ENCODE data around the gene SDCBP2. TPM values are rescaled to one million over a fixed set of nuclear protein-coding genes. Genes with fewer than 3 reads are reported as not detected.
A peak's percentile ranks its signal among the peaks of the same experiment; 100 is the strongest.

Gene SDCBP2
- total and polyA plus RNA-seq, 2 of the 13 experiments (the other 11 are each of a cell fraction or from before 2014, with no cell fraction given) = 1.2 to 2.4 TPM

- Histone ChIP-seq H3K9me3 (ENCODE audit: low read length) (no peaks in the 10 kb centered on the region), H3K4me3 (replicated peaks in 1 of 3; ENCODE audit: insufficient read depth in 1 of 3, low read depth in 2 of 3, low read length in 3 of 3) (no peak overlapping the region), H3K79me2 (ENCODE audit: insufficient read depth, low read length) (peaks cover 6% of the 10 kb centered on the region), H3K9ac (ENCODE audit: insufficient read depth, low read depth, low read length) (no peak overlapping the region), H3K27ac (ENCODE audit: extremely low read length, insufficient read depth, low read length) (no peak overlapping the region), H4K20me1 (ENCODE audit: insufficient read depth, low read length) (no peaks in the 10 kb centered on the region; the same call in 1 of the 2 replicates), H3K4me2 (ENCODE audit: low read depth, low read length) (no peak overlapping the region), H3K4me1 (ENCODE audit: insufficient read depth, low read length) (no peaks in the 10 kb centered on the region), H3K36me3 (replicated peaks in 1 of 2; ENCODE audit: control insufficient read depth in 1 of 2, insufficient read depth in 2 of 2, low read length in 2 of 2) (peaks cover 15 to 51% of the 10 kb centered on the region in 2 experiments), H2AFZ (ENCODE audit: low read length) (no peak overlapping the region), H3K27me3 (ENCODE audit: control insufficient read depth in 1 of 2, insufficient read depth in 2 of 2, low read length in 2 of 2) (no peaks in the 10 kb centered on the region)
- 96% methylated on average over 7 of the region's 7 CpGs for WGBS (ENCODE audit: low lambda C conversion rate)
- DNase-seq (ENCODE audit: low spot score) (no peak), ATAC-seq (peak; percentile 66), FAIRE-seq (no peak)
- in situ Hi-C loops (cut with HindIII; ENCODE audit: extremely low pct_ligation_motif_present, low pct_unique_long_range_greater_than_20kb) (no loop called here), intact Hi-C loops (cut with micrococcal nuclease; ENCODE audit: unreplicated experiment) (loop anchor here (5.0 kb wide), 1 partner anchor 33 kb away; the partner anchor contains the start of gene SDCBP2)
- TF ChIP-seq TFDP1 (CRISPR knock-in tag; IDR thresholded peaks at IDR 0.05; ENCODE audit: borderline replicate concordance) (no peak), RBM22 (optimal IDR thresholded peaks at IDR 0.05; ENCODE audit: low read length) (peak; percentile 44)
- POLR2A ChIA-PET = no interaction called here
- CTCF ChIA-PET (ENCODE audit: low intra/inter-chr PET ratio, low total read pairs) = no interaction called here
- BruUV-seq (replicated peaks) = no TSS peak
Observed at GRCh38 chr20:1360094-1360846, 31.3 kb upstream of the SDCBP2 start.

- no peak overlapping the region for H3K4me2 ChIP-seq (ENCODE audit: low read depth, low read length)
- ATAC-seq (no peak), DNase-seq (ENCODE audit: low spot score) (no peak), FAIRE-seq (no peak)
- peak; percentile 29 for TF ChIP-seq RBM22 (optimal IDR thresholded peaks at IDR 0.05; ENCODE audit: low read length)
- no peak for TF ChIP-seq MYC (CRISPR knock-in tag; IDR thresholded peaks at IDR 0.05; ENCODE audit: borderline replicate concordance)
- in situ Hi-C loops (cut with HindIII; ENCODE audit: extremely low pct_ligation_motif_present, low pct_unique_long_range_greater_than_20kb) = no loop called here
- H2AFZ ChIP-seq (ENCODE audit: low read length) = no peak overlapping the region
- intact Hi-C loops (cut with micrococcal nuclease; ENCODE audit: unreplicated experiment) = no loop called here
- no peak overlapping the region for H3K9ac ChIP-seq (ENCODE audit: insufficient read depth, low read depth, low read length)
- H3K27me3 ChIP-seq (ENCODE audit: control insufficient read depth in 1 of 2, insufficient read depth in 2 of 2, low read length in 2 of 2) = no peaks in the 10 kb centered on the region
- no peaks in the 10 kb centered on the region; the same call in 1 of the 2 replicates for H4K20me1 ChIP-seq (ENCODE audit: insufficient read depth, low read length)
- BruUV-seq (replicated peaks) = no TSS peak
- peaks cover 9% of the 10 kb centered on the region for H3K79me2 ChIP-seq (ENCODE audit: insufficient read depth, low read length)
- H3K27ac ChIP-seq (ENCODE audit: extremely low read length, insufficient read depth, low read length) = no peak overlapping the region
- WGBS (ENCODE audit: low lambda C conversion rate) = 97% methylated on average over 9 of the region's 9 CpGs
- ChIA-PET POLR2A (no interaction called here), CTCF (ENCODE audit: low intra/inter-chr PET ratio, low total read pairs) (no interaction called here)
- no peaks in the 10 kb centered on the region for H3K4me1 ChIP-seq (ENCODE audit: insufficient read depth, low read length)
- no peak overlapping the region for H3K4me3 ChIP-seq (replicated peaks in 1 of 3; ENCODE audit: insufficient read depth in 1 of 3, low read depth in 2 of 3, low read length in 3 of 3)
- peaks cover 17% of the 10 kb centered on the region; the same call in 1 of the 2 replicates for H3K9me3 ChIP-seq (ENCODE audit: low read length)
- peaks cover 24 to 66% of the 10 kb centered on the region in 2 experiments for H3K36me3 ChIP-seq (replicated peaks in 1 of 2; ENCODE audit: control insufficient read depth in 1 of 2, insufficient read depth in 2 of 2, low read length in 2 of 2)
Observed at GRCh38 chr20:1357921-1358671, 29.2 kb upstream of the SDCBP2 start.
